SK-N-SH treated with all-trans-retinoic acid at 6 μM for 48 hours (cell line): ENCODE measurements around the gene CDH6.

Experiments
- ATAC-seq: fragments of 200-7000 bp; cut with Tn5 transposase; 3 replicates; pipeline ENCODE4 v1.9.1; 2020; ENCODE audit warnings: mild to moderate bottlenecking, moderate library complexity
- ARNTL ChIP-seq: fragments of 450-650 bp; formaldehyde crosslinking; IDR thresholded peaks from 2 replicates; pipeline ENCODE4 v1.5.0; 2020; ENCODE audit warnings: low read depth, mild to moderate bottlenecking, moderate library complexity, borderline replicate concordance
- CREB5 ChIP-seq: fragments of 250-450 bp; sonication (Bioruptor Pico); IDR thresholded peaks from 2 replicates; pipeline ENCODE4 v1.5.1; 2020; ENCODE audit warnings: low read depth, mild to moderate bottlenecking, moderate library complexity
- CSDC2 ChIP-seq: fragments of 250-450 bp; sonication (Bioruptor Pico); IDR thresholded peaks from 2 replicates; pipeline ENCODE4 v1.5.0; 2020; ENCODE audit warnings: mild to moderate bottlenecking, moderate library complexity
- CSRNP3 ChIP-seq: fragments of 250-450 bp; sonication (Bioruptor Pico); IDR thresholded peaks from 2 replicates; pipeline ENCODE4 v1.5.1; 2021; ENCODE audit warnings: mild to moderate bottlenecking, moderate library complexity
- ESRRG ChIP-seq: fragments of 250-450 bp; sonication (Bioruptor Pico); IDR thresholded peaks from 2 replicates; pipeline ENCODE4 v1.6.1; 2021; ENCODE audit warnings: mild to moderate bottlenecking
- GLIS3 ChIP-seq: fragments of 250-450 bp; sonication (Bioruptor Pico); IDR thresholded peaks from 2 replicates; pipeline ENCODE4 v1.5.0; 2020; ENCODE audit warnings: mild to moderate bottlenecking, moderate library complexity
- ISL1 ChIP-seq: fragments of 250-450 bp; sonication (Bioruptor Pico); IDR thresholded peaks from 2 replicates; pipeline ENCODE4 v2.1.2; 2022; ENCODE audit warnings: mild to moderate bottlenecking, moderate library complexity
- OSR1 ChIP-seq: fragments of 250-450 bp; sonication (Bioruptor Pico); IDR thresholded peaks from 2 replicates; pipeline ENCODE4 v1.8.0; 2022; ENCODE audit warnings: moderate library complexity, mild to moderate bottlenecking, inconsistent platforms
- PPARA ChIP-seq: fragments of 250-450 bp; sonication (Bioruptor Pico); IDR thresholded peaks from 2 replicates; pipeline ENCODE4 v1.5.0; 2020; ENCODE audit warnings: mild to moderate bottlenecking, borderline replicate concordance
- RARB ChIP-seq: fragments of 250-450 bp; sonication (Bioruptor Pico); IDR thresholded peaks from 2 replicates; pipeline ENCODE4 v1.8.0; 2021; ENCODE audit warnings: mild to moderate bottlenecking, moderate library complexity
- SNAI2 ChIP-seq: fragments of 250-450 bp; sonication (Bioruptor Pico); IDR thresholded peaks from 2 replicates; pipeline ENCODE4 v1.5.0; 2020; ENCODE audit warnings: mild to moderate bottlenecking, moderate library complexity
- TCF4 ChIP-seq: fragments of 250-450 bp; sonication (Bioruptor Pico); IDR thresholded peaks from 2 replicates; pipeline ENCODE4 v1.8.0; 2021; ENCODE audit warnings: mild to moderate bottlenecking, moderate library complexity, borderline replicate concordance
- TOX ChIP-seq: fragments of 250-450 bp; sonication (Bioruptor Pico); IDR thresholded peaks from 2 replicates; pipeline ENCODE4 v1.8.0; 2021; ENCODE audit warnings: mild to moderate bottlenecking, moderate library complexity, borderline replicate concordance
- TSHZ2 ChIP-seq: fragments of 250-450 bp; sonication (Bioruptor Pico); IDR thresholded peaks from 2 replicates; pipeline ENCODE4 v1.5.0; 2020; ENCODE audit warnings: mild to moderate bottlenecking, moderate library complexity
- ZC3H10 ChIP-seq: fragments of 250-450 bp; sonication (Bioruptor Pico); IDR thresholded peaks from 2 replicates; pipeline ENCODE4 v1.5.1; 2021; ENCODE audit warnings: mild to moderate bottlenecking, moderate library complexity
- ZFP3 ChIP-seq: fragments of 250-450 bp; sonication (Bioruptor Pico); IDR thresholded peaks from 2 replicates; pipeline ENCODE4 v1.5.0; 2020; ENCODE audit warnings: mild to moderate bottlenecking, moderate library complexity
- ZFP30 ChIP-seq: fragments of 450-650 bp; formaldehyde crosslinking; IDR thresholded peaks from 2 replicates; pipeline ENCODE4 v1.5.0; 2022; ENCODE audit warnings: mild to moderate bottlenecking, moderate library complexity
- ZNF565 ChIP-seq: fragments of 450-650 bp; formaldehyde crosslinking; conservative IDR thresholded peaks from 2 replicates; pipeline ENCODE4 v1.5.0; 2020; ENCODE audit warnings: low read depth, mild to moderate bottlenecking, moderate library complexity
- ZNF8 ChIP-seq: fragments of 450-650 bp; formaldehyde crosslinking; IDR thresholded peaks from 2 replicates; pipeline ENCODE4 v1.5.0; 2020; ENCODE audit warnings: mild to moderate bottlenecking, moderate library complexity
- TF ChIP-seq, protein P1 (sequence below): fragments of 250-450 bp; sonication (Bioruptor Pico); IDR thresholded peaks from 2 replicates; pipeline ENCODE4 v1.8.0; 2021; ENCODE audit warnings: low read depth, mild to moderate bottlenecking, moderate library complexity, borderline replicate concordance
- TF ChIP-seq, protein P2 (sequence below): fragments of 250-450 bp; sonication (Bioruptor Pico); IDR thresholded peaks from 2 replicates; pipeline ENCODE4 v1.8.0; 2020; ENCODE audit warnings: mild to moderate bottlenecking, moderate library complexity, borderline replicate concordance

The CDH6 gene

DNA sequence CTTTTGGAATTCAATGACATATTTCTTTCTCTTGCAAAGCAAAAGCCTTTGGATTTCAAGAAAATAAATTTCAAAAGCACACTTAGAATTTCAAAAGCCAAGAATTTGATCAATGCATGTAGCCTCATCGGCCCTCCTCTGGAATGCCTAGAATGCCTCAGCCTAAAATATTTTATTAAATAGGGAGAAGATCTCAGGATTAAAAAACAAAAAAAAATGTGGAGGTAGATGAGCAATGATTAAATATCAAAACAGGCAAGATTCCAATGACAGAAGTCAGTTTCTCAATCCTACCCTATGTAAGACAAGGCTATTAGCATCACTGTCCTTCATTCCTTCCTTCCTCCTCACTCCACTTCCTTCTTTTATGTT lies 169.0 kb downstream of the CDH6 start:
- no peak for TF ChIP-seq TCF4 (CRISPR knock-in tag)
- peak; percentile 4 for TF ChIP-seq ISL1 (CRISPR knock-in tag)
- ATAC-seq: no peak; the same call in 2 of the 3 replicates

DNA sequence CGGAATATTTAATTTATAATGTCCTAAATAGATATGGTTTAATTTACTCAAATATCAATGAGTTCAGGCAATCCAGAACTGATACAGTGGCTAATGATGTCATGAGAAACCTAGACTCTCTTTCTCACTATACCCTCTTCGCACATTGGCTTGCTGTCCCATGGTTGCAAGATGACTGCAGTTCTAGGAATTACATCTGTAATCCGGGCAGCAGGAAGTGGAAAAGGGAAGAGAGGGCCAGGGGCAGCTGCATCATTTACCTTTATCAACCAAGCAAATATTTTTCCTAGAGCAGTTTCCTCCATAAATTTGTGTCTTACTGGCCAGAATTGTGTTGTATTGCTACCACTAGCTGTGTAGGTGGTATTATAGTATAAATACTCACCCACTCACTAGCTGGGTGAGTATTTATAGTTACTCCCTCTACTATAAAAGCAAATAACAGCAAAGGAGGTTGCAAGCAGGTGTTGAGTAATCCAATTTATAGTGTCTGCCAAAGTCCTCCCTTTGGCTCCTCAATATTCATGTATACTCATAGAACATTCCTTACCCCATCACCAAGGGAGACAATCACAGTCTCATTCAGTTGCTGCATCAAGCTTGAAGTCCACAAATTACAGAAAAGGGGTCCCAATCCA lies 169.6 kb downstream of the CDH6 start:
- no peak for ATAC-seq
- TF ChIP-seq TSHZ2 (no peak), ZC3H10 (CRISPR knock-in tag) (no peak), TOX (no peak), TCF4 (CRISPR knock-in tag) (no peak), GLIS3 (CRISPR knock-in tag) (no peak), PPARA (CRISPR knock-in tag) (no peak), ZNF565 (CRISPR knock-in tag) (no peak), CREB5 (CRISPR knock-in tag) (no peak), ZFP30 (CRISPR knock-in tag) (no peak), CSDC2 (no peak)
- TF ChIP-seq, protein P1, sequence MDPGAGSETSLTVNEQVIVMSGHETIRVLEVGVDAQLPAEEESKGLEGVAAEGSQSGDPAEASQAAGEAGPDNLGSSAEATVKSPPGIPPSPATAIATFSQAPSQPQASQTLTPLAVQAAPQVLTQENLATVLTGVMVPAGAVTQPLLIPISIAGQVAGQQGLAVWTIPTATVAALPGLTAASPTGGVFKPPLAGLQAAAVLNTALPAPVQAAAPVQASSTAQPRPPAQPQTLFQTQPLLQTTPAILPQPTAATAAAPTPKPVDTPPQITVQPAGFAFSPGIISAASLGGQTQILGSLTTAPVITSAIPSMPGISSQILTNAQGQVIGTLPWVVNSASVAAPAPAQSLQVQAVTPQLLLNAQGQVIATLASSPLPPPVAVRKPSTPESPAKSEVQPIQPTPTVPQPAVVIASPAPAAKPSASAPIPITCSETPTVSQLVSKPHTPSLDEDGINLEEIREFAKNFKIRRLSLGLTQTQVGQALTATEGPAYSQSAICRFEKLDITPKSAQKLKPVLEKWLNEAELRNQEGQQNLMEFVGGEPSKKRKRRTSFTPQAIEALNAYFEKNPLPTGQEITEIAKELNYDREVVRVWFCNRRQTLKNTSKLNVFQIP (CRISPR knock-in tag): no peak
- TF ChIP-seq, protein P2, sequence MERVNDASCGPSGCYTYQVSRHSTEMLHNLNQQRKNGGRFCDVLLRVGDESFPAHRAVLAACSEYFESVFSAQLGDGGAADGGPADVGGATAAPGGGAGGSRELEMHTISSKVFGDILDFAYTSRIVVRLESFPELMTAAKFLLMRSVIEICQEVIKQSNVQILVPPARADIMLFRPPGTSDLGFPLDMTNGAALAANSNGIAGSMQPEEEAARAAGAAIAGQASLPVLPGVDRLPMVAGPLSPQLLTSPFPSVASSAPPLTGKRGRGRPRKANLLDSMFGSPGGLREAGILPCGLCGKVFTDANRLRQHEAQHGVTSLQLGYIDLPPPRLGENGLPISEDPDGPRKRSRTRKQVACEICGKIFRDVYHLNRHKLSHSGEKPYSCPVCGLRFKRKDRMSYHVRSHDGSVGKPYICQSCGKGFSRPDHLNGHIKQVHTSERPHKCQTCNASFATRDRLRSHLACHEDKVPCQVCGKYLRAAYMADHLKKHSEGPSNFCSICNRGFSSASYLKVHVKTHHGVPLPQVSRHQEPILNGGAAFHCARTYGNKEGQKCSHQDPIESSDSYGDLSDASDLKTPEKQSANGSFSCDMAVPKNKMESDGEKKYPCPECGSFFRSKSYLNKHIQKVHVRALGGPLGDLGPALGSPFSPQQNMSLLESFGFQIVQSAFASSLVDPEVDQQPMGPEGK (CRISPR knock-in tag): no peak
- TF ChIP-seq, all 23 proteins: peak for 0

- ATAC-seq: peak; percentile 71
- TF ChIP-seq, protein P2 (CRISPR knock-in tag): peak; percentile 26; the same call in 1 of the 2 replicates
- no peak for TF ChIP-seq ZNF565 (CRISPR knock-in tag)
- TF ChIP-seq ZC3H10 (CRISPR knock-in tag): peak; percentile 13
- TF ChIP-seq ZFP3: no peak
- peak; percentile 68; the same call in 1 of the 2 replicates for TF ChIP-seq SNAI2 (CRISPR knock-in tag)
- TF ChIP-seq ESRRG (CRISPR knock-in tag): no peak
- TF ChIP-seq ARNTL (CRISPR knock-in tag): no peak
- no peak for TF ChIP-seq GLIS3 (CRISPR knock-in tag)
- TF ChIP-seq RARB (CRISPR knock-in tag): 0 out of 2 replicates have a peak, but pooled peaks have one; percentile 17
- TF ChIP-seq PPARA (CRISPR knock-in tag): no peak
- TF ChIP-seq ZFP30 (CRISPR knock-in tag): no peak
- TF ChIP-seq ISL1 (CRISPR knock-in tag): peak; percentile 91
- no peak for TF ChIP-seq ZNF8 (CRISPR knock-in tag)
- TF ChIP-seq, protein P1 (CRISPR knock-in tag): 0 out of 2 replicates have a peak, but pooled peaks have one; percentile 8
- 0 out of 2 replicates have a peak, but pooled peaks have one; percentile 40 for TF ChIP-seq OSR1 (CRISPR knock-in tag)
- TF ChIP-seq CSRNP3: no peak
- no peak for TF ChIP-seq TCF4 (CRISPR knock-in tag)
- TF ChIP-seq CSDC2: 0 out of 2 replicates have a peak, but pooled peaks have one; percentile 3
Observed at GRCh38 chr5:31364881-31365636, 171.6 kb downstream of the CDH6 start.
